Measurements from ENCODE around the gene MAPK9. TPM values are rescaled to one million over a fixed set of nuclear protein-coding genes. Genes with fewer than 3 reads are reported as not detected.

MAPK9 gene
- polyA plus RNA-seq, 3 donors, result 9.7 to 19.6 (median 16.2) TPM

DNA sequence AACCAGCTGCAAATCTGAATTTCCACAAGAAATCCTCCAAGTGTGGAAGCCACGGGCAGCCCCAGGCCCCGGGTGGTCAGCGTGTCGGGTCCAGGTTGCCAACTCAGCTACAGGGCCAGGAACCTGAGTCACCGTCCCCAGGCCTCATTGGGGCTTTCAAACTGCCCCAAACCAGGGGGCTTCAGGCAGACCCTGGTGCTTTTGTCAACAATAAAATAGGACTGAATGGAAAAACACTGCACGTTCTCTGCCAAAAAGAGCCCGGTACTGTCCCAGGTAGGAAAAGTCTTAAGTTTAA is 37.2 kb upstream of the MAPK9 start:
- no peaks in the 10 kb centered on the region for H3K9me3 ChIP-seq (replicated peaks in 1 of 2; ENCODE audit: control insufficient read depth in 1 of 2, insufficient read depth in 1 of 2, low read length in 2 of 2)
- H4K20me1 ChIP-seq (ENCODE audit: insufficient read depth, low read length), result no peaks in the 10 kb centered on the region
- H2AFZ ChIP-seq (ENCODE audit: insufficient read depth, low read depth, low read length, poor library complexity, severe bottlenecking), result peak overlapping the region; percentile 19
- H3K79me2 ChIP-seq (ENCODE audit: insufficient read depth, low read length), result no peaks in the 10 kb centered on the region
- no peak overlapping the region for H3K27ac ChIP-seq (ENCODE audit: low read depth in 1 of 2, low read length in 2 of 2)
- H3K27me3 Mint-ChIP-seq (ENCODE audit: low read depth in 3 of 3), result peaks cover 23 to 38% (median 26%) of the 10 kb centered on the region in 3 donors
- intact Hi-C loops (cut with micrococcal nuclease), result loop anchor here (2.0 to 5.0 kb wide), 3 partner anchors 36 to 202 kb away; partner anchors contain the start of genes MAPK9 (in 1 of the 2) and RASGEF1C (in 1 of the 2)
- H3K4me2 ChIP-seq (replicated peaks; ENCODE audit: extremely low read depth, low read length, poor library complexity, severe bottlenecking), result no peak overlapping the region
- 92% methylated on average over 7 of the region's 7 CpGs for WGBS (ENCODE audit: insufficient coverage)
- no peaks in the 10 kb centered on the region for H3K4me1 Mint-ChIP-seq
- no peaks in the 10 kb centered on the region for H3K4me1 ChIP-seq (ENCODE audit: control insufficient read depth in 1 of 2, insufficient read depth in 2 of 2, low read length in 2 of 2)
- H3K36me3 Mint-ChIP-seq, result no peaks in the 10 kb centered on the region
- TF ChIP-seq, protein P1, sequence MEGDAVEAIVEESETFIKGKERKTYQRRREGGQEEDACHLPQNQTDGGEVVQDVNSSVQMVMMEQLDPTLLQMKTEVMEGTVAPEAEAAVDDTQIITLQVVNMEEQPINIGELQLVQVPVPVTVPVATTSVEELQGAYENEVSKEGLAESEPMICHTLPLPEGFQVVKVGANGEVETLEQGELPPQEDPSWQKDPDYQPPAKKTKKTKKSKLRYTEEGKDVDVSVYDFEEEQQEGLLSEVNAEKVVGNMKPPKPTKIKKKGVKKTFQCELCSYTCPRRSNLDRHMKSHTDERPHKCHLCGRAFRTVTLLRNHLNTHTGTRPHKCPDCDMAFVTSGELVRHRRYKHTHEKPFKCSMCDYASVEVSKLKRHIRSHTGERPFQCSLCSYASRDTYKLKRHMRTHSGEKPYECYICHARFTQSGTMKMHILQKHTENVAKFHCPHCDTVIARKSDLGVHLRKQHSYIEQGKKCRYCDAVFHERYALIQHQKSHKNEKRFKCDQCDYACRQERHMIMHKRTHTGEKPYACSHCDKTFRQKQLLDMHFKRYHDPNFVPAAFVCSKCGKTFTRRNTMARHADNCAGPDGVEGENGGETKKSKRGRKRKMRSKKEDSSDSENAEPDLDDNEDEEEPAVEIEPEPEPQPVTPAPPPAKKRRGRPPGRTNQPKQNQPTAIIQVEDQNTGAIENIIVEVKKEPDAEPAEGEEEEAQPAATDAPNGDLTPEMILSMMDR (IDR thresholded peaks at IDR 0.05), result no peak
- H3K27ac Mint-ChIP-seq, result no peak overlapping the region
- no peak overlapping the region for H3K4me3 ChIP-seq (replicated peaks in 1 of 3; ENCODE audit: low read depth in 2 of 3, low read length in 3 of 3)
- no peak overlapping the region for H3K4me3 Mint-ChIP-seq
- peaks cover 0 to 6% of the 10 kb centered on the region in 2 donors for H3K27me3 ChIP-seq (ENCODE audit: control insufficient read depth in 2 of 2, insufficient read depth in 2 of 2, low read length in 2 of 2)
- peaks cover 0 to 4% (median 0%) of the 10 kb centered on the region in 7 donors for H3K9me3 Mint-ChIP-seq
- no peaks in the 10 kb centered on the region for H3K36me3 ChIP-seq (replicated peaks in 1 of 2; ENCODE audit: control insufficient read depth in 1 of 2, insufficient read depth in 2 of 2, low read length in 2 of 2)
- DNase-seq, result no peak
- no peak overlapping the region for H3K9ac ChIP-seq (ENCODE audit: insufficient read depth, low read length, poor library complexity, severe bottlenecking)

DNA sequence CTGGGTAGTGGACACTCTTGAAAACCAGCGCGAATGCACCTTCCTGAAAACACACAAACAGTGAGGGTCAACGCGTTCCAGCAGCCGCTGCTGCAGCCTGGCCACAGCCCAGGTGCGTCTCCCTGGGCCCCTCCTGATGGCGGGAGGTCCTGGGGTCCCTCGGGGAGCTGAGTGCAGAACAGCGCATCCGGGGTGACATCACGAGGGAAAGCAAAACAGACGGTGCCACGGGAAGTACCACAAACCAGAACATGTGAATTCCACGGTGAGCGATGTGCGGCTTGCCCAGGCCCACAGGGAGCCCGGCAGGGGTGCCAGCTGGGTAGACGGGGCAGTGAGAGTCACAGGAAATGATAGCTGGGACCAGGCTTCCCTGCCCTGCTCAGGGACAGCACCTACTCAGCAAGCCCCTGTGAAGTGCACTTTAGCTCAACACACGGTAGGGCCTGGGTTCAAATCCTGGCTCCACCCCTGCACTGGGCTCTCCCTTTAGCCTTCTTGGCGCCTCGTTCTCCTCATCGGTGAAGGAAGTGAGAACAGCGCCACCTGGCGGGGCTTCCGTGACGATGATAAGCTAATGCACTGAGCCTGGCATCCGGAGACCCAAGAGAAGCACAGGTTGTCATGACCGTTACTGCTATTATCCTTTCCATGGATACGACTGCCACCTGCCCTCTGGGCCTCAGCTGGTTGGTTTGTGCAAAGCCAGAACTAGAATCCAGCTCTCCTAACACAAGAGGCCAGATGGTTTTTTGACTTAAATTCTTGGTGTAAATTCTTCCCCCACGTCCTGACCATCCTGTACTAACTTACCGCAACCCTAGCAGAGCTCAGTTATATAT is 36.6 kb upstream of the MAPK9 start:
- no peak overlapping the region for H2AFZ ChIP-seq (ENCODE audit: insufficient read depth, low read depth, low read length, poor library complexity, severe bottlenecking)
- peak; percentile 65 to 83 (median 75) for DNase-seq
- TF ChIP-seq, protein P1 (IDR thresholded peaks at IDR 0.05), result peak; percentile 95
- no peaks in the 10 kb centered on the region for H4K20me1 ChIP-seq (ENCODE audit: insufficient read depth, low read length)
- no peaks in the 10 kb centered on the region for H3K4me1 Mint-ChIP-seq
- H3K27me3 ChIP-seq (ENCODE audit: control insufficient read depth in 2 of 2, insufficient read depth in 2 of 2, low read length in 2 of 2), result peaks cover 0 to 6% of the 10 kb centered on the region in 2 donors
- intact Hi-C loops (cut with micrococcal nuclease), result loop anchor here (2.0 to 5.0 kb wide), 3 partner anchors 36 to 201 kb away; partner anchors contain the start of genes MAPK9 (in 1 of the 2) and RASGEF1C (in 1 of the 2)
- H3K4me2 ChIP-seq (replicated peaks; ENCODE audit: extremely low read depth, low read length, poor library complexity, severe bottlenecking), result no peak overlapping the region
- no peak overlapping the region for H3K4me3 ChIP-seq (replicated peaks in 1 of 3; ENCODE audit: low read depth in 2 of 3, low read length in 3 of 3)
- peaks cover 23 to 38% (median 23%) of the 10 kb centered on the region in 3 donors for H3K27me3 Mint-ChIP-seq (ENCODE audit: low read depth in 3 of 3)
- no peaks in the 10 kb centered on the region for H3K9me3 ChIP-seq (replicated peaks in 1 of 2; ENCODE audit: control insufficient read depth in 1 of 2, insufficient read depth in 1 of 2, low read length in 2 of 2)
- 66% methylated on average over 30 of the region's 31 CpGs for WGBS (ENCODE audit: insufficient coverage)
- no peak overlapping the region for H3K9ac ChIP-seq (ENCODE audit: insufficient read depth, low read length, poor library complexity, severe bottlenecking)
- H3K9me3 Mint-ChIP-seq, result peaks cover 0 to 4% (median 0%) of the 10 kb centered on the region in 7 donors
- H3K36me3 Mint-ChIP-seq, result no peaks in the 10 kb centered on the region
- no peaks in the 10 kb centered on the region for H3K4me1 ChIP-seq (ENCODE audit: control insufficient read depth in 1 of 2, insufficient read depth in 2 of 2, low read length in 2 of 2)
- no peak overlapping the region for H3K27ac Mint-ChIP-seq
- no peak overlapping the region for H3K4me3 Mint-ChIP-seq
- H3K27ac ChIP-seq (ENCODE audit: low read depth in 1 of 2, low read length in 2 of 2), result no peak overlapping the region
- H3K79me2 ChIP-seq (ENCODE audit: insufficient read depth, low read length), result no peaks in the 10 kb centered on the region
- H3K36me3 ChIP-seq (replicated peaks in 1 of 2; ENCODE audit: control insufficient read depth in 1 of 2, insufficient read depth in 2 of 2, low read length in 2 of 2), result no peaks in the 10 kb centered on the region

All from CD14-positive monocyte (primary cell).